HUES6 (cell line): ENCODE results near the gene PHYHIPL.
"Not testable (repeated sequence)": the region's sequence is repeated elsewhere in the genome, so short reads cannot be mapped to it uniquely, and the experiment has no call there.

Source experiments
- H3K27ac ChIP-seq: 2 replicates; pipeline ENCODE4 v1.7.0; 2013; ENCODE audit warnings: low read depth, mild to moderate bottlenecking, low read length, inconsistent platforms
- H3K27me3 ChIP-seq: 2 replicates; pipeline ENCODE4 v1.6.1; 2013; ENCODE audit warnings: low read length; ENCODE audit not compliant: control insufficient read depth, insufficient read depth
- H3K36me3 ChIP-seq: 2 replicates; pipeline ENCODE4 v1.6.1; 2013; ENCODE audit warnings: low read length; ENCODE audit not compliant: control insufficient read depth, insufficient read depth
- H3K4me1 ChIP-seq: 2 replicates; pipeline ENCODE4 v1.6.1; 2013; ENCODE audit warnings: low read length; ENCODE audit not compliant: control insufficient read depth, insufficient read depth
- H3K4me3 ChIP-seq: 2 replicates; pipeline ENCODE4 v1.5.1; 2013; ENCODE audit warnings: low read depth, low read length
- H3K9ac ChIP-seq: one replicate; pipeline ENCODE4 v1.6.1; 2013; ENCODE audit warnings: mild to moderate bottlenecking, low read length
- H3K9me3 ChIP-seq: 2 replicates; pipeline ENCODE4 v1.6.1; 2013; ENCODE audit warnings: low read depth, low read length; ENCODE audit not compliant: control insufficient read depth, insufficient read depth

PHYHIPL gene

GRCh38 chr10:59206204-59206720, 29.8 kb downstream of the PHYHIPL start:
- Histone ChIP-seq H3K4me1 (peaks cover 10% of the 10 kb centered on the region), H3K36me3 (no peaks in the 10 kb centered on the region), H3K9me3 (no peaks in the 10 kb centered on the region), H3K27me3 (no peaks in the 10 kb centered on the region), H3K9ac (no peak overlapping the region), H3K27ac (no peak overlapping the region), H3K4me3 (no peak overlapping the region)

GRCh38 chr10:59212301-59212798, 35.9 kb downstream of the PHYHIPL start:
- Histone ChIP-seq H3K36me3 (no peaks in the 10 kb centered on the region), H3K4me1 (peaks cover under 1% of the 10 kb centered on the region), H3K27me3 (no peaks in the 10 kb centered on the region), H3K9ac (no peak overlapping the region), H3K27ac (no peak overlapping the region), H3K4me3 (no peak overlapping the region), H3K9me3 (no peaks in the 10 kb centered on the region)

DNA sequence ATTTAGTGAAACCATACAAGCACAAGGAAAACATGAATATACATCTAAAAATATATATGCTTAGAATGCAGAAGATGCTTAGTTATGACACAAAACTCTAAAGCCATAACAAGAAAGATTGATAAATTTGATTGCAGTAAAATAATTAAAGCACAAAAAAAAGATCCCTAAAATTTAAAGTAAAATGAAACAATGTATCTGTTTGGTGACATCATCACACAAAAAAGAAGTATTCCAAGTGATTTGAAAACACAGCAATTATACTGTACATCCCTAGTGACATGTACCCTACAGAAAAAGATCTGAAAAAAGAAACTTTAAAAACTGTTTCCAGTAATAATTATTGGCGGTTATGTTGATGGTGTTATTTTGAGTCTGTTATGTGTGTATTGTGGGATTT, 37.7 kb downstream of the PHYHIPL start:
- H3K4me1 ChIP-seq: no peaks in the 10 kb centered on the region
- H3K36me3 ChIP-seq: no peaks in the 10 kb centered on the region
- H3K27ac ChIP-seq: no peak overlapping the region
- H3K27me3 ChIP-seq: no peaks in the 10 kb centered on the region
- H3K9me3 ChIP-seq: no peaks in the 10 kb centered on the region
- H3K4me3 ChIP-seq: no peak overlapping the region
- no peak overlapping the region for H3K9ac ChIP-seq

DNA sequence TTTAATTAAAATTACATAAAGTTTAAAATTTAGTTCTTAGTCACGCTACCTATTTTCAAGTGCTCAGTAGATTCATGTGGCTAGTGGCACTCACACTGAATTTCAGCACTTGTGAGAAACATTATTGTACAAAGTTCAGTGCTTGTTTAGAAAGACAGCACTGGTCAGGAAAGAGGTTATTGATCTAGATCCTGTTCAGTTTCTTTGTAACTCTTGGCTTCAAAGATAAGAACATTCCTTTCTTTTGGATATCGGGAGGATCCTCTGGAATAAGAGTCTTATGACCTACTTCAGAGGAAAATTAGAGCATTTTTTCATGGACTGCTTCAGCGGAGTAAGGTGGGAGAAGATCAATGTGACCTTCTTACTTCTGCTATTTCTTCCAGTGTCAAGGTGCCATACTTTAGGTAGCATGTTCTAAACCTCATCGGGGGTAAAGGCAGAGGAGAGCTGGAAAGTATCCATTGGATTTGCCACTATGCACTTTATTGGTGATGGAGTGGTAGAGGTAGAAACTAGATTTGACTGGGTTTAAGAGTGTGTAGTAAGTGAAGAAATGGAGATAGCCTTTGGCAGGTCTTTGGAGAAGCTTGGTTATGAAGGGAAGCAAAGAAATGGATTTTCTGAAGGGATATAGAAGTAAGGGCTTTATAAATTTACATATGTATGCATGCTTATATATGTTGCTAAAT, 39.9 kb downstream of the PHYHIPL start:
- Histone ChIP-seq H3K4me1 (peaks cover 6% of the 10 kb centered on the region; the same call in 1 of the 2 replicates), H3K27ac (no peak overlapping the region), H3K9me3 (no peaks in the 10 kb centered on the region), H3K9ac (no peak overlapping the region), H3K4me3 (no peak overlapping the region), H3K36me3 (no peaks in the 10 kb centered on the region), H3K27me3 (no peaks in the 10 kb centered on the region)

GRCh38 chr10:59222788-59223187, 46.3 kb downstream of the PHYHIPL start:
- Histone ChIP-seq H3K9ac (no peak overlapping the region), H3K27me3 (no peaks in the 10 kb centered on the region), H3K4me3 (no peak overlapping the region), H3K36me3 (no peaks in the 10 kb centered on the region), H3K9me3 (no peaks in the 10 kb centered on the region), H3K4me1 (peaks cover 6% of the 10 kb centered on the region; the same call in 1 of the 2 replicates), H3K27ac (no peak overlapping the region)

DNA sequence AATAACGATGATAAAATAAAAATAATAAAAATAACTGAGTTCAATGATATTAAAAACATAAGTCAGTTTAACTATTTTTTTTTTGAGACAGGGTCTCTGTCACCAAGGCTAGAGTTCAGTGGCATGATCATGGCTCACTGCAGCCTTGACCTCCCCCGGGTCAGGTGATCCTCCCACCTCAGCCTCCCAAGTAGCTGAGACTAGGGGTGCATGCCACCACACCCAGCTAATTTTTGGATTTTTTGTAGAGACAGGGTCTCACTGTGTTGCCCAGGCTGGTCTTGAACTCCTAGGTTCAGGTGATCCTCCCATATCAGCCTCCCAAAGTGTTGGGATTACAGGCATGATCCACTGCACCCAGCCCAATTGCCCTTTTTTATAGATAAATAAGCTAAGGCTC, 47.2 kb downstream of the PHYHIPL start:
- H3K27me3 ChIP-seq, H3K36me3 ChIP-seq, H3K9me3 ChIP-seq, H3K4me1 ChIP-seq, H3K27ac ChIP-seq, H3K4me3 ChIP-seq, H3K9ac ChIP-seq: not testable (repeated sequence)

- Histone ChIP-seq H3K36me3 (no peaks in the 10 kb centered on the region), H3K4me3 (no peak overlapping the region), H3K27ac (no peak overlapping the region), H3K9ac (no peak overlapping the region), H3K27me3 (no peaks in the 10 kb centered on the region), H3K9me3 (no peaks in the 10 kb centered on the region), H3K4me1 (peaks cover 5% of the 10 kb centered on the region; the same call in 1 of the 2 replicates)
Observed at GRCh38 chr10:59225211-59225610, 48.8 kb downstream of the PHYHIPL start.

- H3K36me3 ChIP-seq: no peaks in the 10 kb centered on the region
- no peak overlapping the region for H3K27ac ChIP-seq
- no peaks in the 10 kb centered on the region for H3K27me3 ChIP-seq
- H3K9me3 ChIP-seq: no peaks in the 10 kb centered on the region
- no peak overlapping the region for H3K4me3 ChIP-seq
- H3K4me1 ChIP-seq: no peaks in the 10 kb centered on the region
- no peak overlapping the region for H3K9ac ChIP-seq
Observed at GRCh38 chr10:59227136-59227673, 50.8 kb downstream of the PHYHIPL start.

- Histone ChIP-seq H3K36me3 (no peaks in the 10 kb centered on the region), H3K4me3 (no peak overlapping the region), H3K9ac (no peak overlapping the region), H3K9me3 (no peaks in the 10 kb centered on the region), H3K27ac (no peak overlapping the region), H3K27me3 (no peaks in the 10 kb centered on the region), H3K4me1 (no peaks in the 10 kb centered on the region)
Observed at GRCh38 chr10:59229441-59229840, 53.0 kb downstream of the PHYHIPL start.

DNA sequence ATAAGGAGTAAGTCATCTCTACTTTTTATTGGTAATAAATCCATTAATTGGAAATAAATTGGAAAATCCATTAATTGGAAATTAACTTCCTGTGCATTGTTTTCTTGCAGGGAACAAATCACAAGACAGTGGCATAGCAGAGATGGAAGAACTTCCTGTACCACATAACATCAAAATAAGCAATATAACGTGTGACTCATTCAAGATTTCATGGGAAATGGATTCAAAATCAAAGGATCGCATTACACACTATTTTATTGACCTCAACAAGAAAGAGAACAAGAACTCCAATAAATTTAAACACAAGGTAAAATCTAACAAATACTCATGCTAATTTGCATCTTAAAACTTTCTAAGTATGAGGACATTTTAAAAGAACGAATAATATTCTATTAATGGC, 57.8 kb downstream of the PHYHIPL start:
- H3K9me3 ChIP-seq: no peaks in the 10 kb centered on the region
- no peaks in the 10 kb centered on the region for H3K36me3 ChIP-seq
- no peak overlapping the region for H3K4me3 ChIP-seq
- H3K27me3 ChIP-seq: no peaks in the 10 kb centered on the region
- H3K9ac ChIP-seq: no peak overlapping the region
- no peak overlapping the region for H3K27ac ChIP-seq
- no peaks in the 10 kb centered on the region for H3K4me1 ChIP-seq

- Histone ChIP-seq H3K9me3 (no peaks in the 10 kb centered on the region), H3K4me1 (no peaks in the 10 kb centered on the region), H3K9ac (no peak overlapping the region), H3K27me3 (no peaks in the 10 kb centered on the region), H3K36me3 (no peaks in the 10 kb centered on the region), H3K4me3 (no peak overlapping the region), H3K27ac (no peak overlapping the region)
Observed at GRCh38 chr10:59234816-59235429, 58.5 kb downstream of the PHYHIPL start.
